GM23248 (cell line): ENCODE measurements around the gene ACOT7.

Experiments used
- EZH2 ChIP-seq: fragments of 200-600 bp; sonication (generic); IDR thresholded peaks from 2 replicates; pipeline ENCODE4 v1.6.1; 2018; ENCODE audit warnings: antibody characterized with exemption, mild to moderate bottlenecking; ENCODE audit not compliant: insufficient read depth, poor library complexity, severe bottlenecking
- EZH2phosphoT487 ChIP-seq: fragments of 200-600 bp; sonication (generic); IDR thresholded peaks from 2 replicates; pipeline ENCODE4 v1.6.1; 2018; ENCODE audit warnings: antibody characterized with exemption, moderate library complexity, mild to moderate bottlenecking, low read depth; ENCODE audit not compliant: insufficient read depth

DNA sequence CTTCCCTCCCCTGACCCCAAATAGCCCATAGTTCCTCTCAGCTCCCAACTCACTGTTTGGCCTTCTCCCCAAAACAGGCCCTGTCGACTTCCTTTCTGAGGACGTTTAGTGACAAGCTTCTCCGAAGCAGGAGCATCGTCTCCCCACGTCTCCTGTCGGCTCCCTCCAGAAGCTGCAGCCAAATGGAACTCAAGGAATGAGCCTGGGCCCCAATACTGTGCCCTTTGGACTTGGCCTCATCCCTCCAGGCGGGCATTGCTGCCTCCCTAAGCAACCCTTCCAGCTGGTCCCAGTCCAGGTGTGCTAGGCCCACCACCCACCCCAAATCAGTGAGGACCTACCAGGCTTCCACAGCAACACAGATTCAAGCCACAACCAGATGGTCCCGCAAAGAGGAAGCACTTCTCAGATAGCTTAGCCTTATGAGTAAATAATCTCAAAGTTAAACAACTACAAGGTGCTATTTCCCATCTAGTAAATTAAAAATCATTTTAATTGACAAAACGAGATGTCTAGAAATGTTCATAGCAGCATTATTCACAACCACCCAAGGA is 33.0 kb downstream of the ACOT7 start:
- TF ChIP-seq EZH2 = no peak
- no peak for TF ChIP-seq EZH2phosphoT487
